ENCODE results near the gene GLCCI1.

DNA sequence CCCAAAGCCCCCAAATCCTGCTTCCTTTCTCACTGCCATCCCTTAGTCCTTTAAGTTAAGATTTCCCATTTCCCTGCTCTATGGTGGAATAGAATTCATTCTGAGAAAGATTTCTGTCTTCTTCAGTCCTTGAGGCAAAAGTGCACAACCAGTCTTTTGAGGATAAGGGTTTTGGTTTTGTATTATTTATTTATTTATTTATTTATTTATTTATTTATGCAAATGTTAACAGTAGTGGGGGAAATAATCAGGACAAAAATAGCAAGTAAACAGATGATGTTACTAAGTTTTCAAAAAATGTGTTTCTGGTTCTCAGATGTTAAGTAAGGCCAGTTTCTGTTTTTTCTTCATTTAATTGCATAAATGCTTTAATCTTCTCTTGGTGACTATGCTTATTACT, 84.2 kb downstream of the GLCCI1 start:
- TF ChIP-seq POLR2A (IDR thresholded peaks at IDR 0.05) (no peak), POLR2AphosphoS5 (IDR thresholded peaks at IDR 0.05) (no peak)

Data from transverse colon (tissue), 3 donors.